ENCODE results near the gene KIF7. TPM values are rescaled to one million over a fixed set of nuclear protein-coding genes. Genes with fewer than 3 reads are reported as not detected.

KIF7 gene
- total RNA-seq, 1 experiment from 2014 or later: 1.4 TPM

- H3K9me3 Mint-ChIP-seq (ENCODE audit: low read depth, unreplicated experiment): no peaks in the 10 kb centered on the region
- H3K4me3 Mint-ChIP-seq (ENCODE audit: low read depth, unreplicated experiment): no peak overlapping the region
- CTCF ChIA-PET: interaction anchor here (0.5 kb wide), 1 partner anchor 83 kb away, joined by 3 read pairs; no protein-coding TSS in a partner anchor
- TF ChIP-seq, protein P1, sequence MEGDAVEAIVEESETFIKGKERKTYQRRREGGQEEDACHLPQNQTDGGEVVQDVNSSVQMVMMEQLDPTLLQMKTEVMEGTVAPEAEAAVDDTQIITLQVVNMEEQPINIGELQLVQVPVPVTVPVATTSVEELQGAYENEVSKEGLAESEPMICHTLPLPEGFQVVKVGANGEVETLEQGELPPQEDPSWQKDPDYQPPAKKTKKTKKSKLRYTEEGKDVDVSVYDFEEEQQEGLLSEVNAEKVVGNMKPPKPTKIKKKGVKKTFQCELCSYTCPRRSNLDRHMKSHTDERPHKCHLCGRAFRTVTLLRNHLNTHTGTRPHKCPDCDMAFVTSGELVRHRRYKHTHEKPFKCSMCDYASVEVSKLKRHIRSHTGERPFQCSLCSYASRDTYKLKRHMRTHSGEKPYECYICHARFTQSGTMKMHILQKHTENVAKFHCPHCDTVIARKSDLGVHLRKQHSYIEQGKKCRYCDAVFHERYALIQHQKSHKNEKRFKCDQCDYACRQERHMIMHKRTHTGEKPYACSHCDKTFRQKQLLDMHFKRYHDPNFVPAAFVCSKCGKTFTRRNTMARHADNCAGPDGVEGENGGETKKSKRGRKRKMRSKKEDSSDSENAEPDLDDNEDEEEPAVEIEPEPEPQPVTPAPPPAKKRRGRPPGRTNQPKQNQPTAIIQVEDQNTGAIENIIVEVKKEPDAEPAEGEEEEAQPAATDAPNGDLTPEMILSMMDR (IDR thresholded peaks at IDR 0.05; ENCODE audit: unreplicated experiment): no peak
- no peaks in the 10 kb centered on the region for H3K27me3 Mint-ChIP-seq (ENCODE audit: unreplicated experiment)
- BruUV-seq (replicated peaks): no TSS peak
- intact Hi-C loops (cut with micrococcal nuclease; ENCODE audit: unreplicated experiment): no loop called here
- H3K36me3 Mint-ChIP-seq (ENCODE audit: insufficient read depth, unreplicated experiment): no peaks in the 10 kb centered on the region
- DNase-seq: no peak
- H3K27ac Mint-ChIP-seq (ENCODE audit: unreplicated experiment): no peak overlapping the region
- peaks cover 29% of the 10 kb centered on the region for H3K4me1 Mint-ChIP-seq (ENCODE audit: low read depth, unreplicated experiment)
Measured at GRCh38 chr15:89677381-89677780, 22.1 kb upstream of the KIF7 start.

DNA sequence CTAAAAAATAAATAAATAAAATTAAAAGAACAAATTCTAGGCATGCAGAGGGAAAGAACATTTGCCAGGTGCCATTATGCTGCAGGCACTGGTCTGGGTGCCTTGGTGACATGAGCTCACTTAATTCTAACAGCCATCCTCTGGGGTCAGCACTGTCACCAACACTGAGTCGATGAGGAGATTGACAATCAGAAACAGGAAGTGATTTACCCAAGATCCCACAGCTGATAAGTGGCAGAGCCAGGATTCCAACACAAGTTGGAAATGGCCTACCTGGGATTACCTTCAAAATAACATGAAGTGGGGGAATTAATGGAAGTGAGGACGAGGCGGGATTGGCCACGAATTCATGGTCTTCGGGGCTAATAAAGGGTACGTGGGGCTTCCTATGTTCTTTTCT is 20.3 kb upstream of the KIF7 start:
- no TSS peak for BruUV-seq (replicated peaks)
- no peaks in the 10 kb centered on the region for H3K9me3 Mint-ChIP-seq (ENCODE audit: low read depth, unreplicated experiment)
- peaks cover 14% of the 10 kb centered on the region for H3K4me1 Mint-ChIP-seq (ENCODE audit: low read depth, unreplicated experiment)
- TF ChIP-seq, protein P1 (IDR thresholded peaks at IDR 0.05; ENCODE audit: unreplicated experiment): no peak
- H3K36me3 Mint-ChIP-seq (ENCODE audit: insufficient read depth, unreplicated experiment): no peaks in the 10 kb centered on the region
- DNase-seq: no peak
- peaks cover 7% of the 10 kb centered on the region for H3K27me3 Mint-ChIP-seq (ENCODE audit: unreplicated experiment)
- CTCF ChIA-PET: no interaction called here
- no peak overlapping the region for H3K27ac Mint-ChIP-seq (ENCODE audit: unreplicated experiment)
- H3K4me3 Mint-ChIP-seq (ENCODE audit: low read depth, unreplicated experiment): no peak overlapping the region
- intact Hi-C loops (cut with micrococcal nuclease; ENCODE audit: unreplicated experiment): no loop called here

- Mint-ChIP-seq H3K36me3 (ENCODE audit: insufficient read depth, unreplicated experiment) (no peaks in the 10 kb centered on the region), H3K27me3 (ENCODE audit: unreplicated experiment) (peaks cover 15% of the 10 kb centered on the region), H3K4me1 (ENCODE audit: low read depth, unreplicated experiment) (peaks cover 3% of the 10 kb centered on the region), H3K9me3 (ENCODE audit: low read depth, unreplicated experiment) (no peaks in the 10 kb centered on the region), H3K27ac (ENCODE audit: unreplicated experiment) (no peak overlapping the region), H3K4me3 (ENCODE audit: low read depth, unreplicated experiment) (no peak overlapping the region)
- TF ChIP-seq, protein P1 (IDR thresholded peaks at IDR 0.05; ENCODE audit: unreplicated experiment): no peak
- CTCF ChIA-PET: no interaction called here
- DNase-seq: no peak
- intact Hi-C loops (cut with micrococcal nuclease; ENCODE audit: unreplicated experiment): no loop called here
- no TSS peak for BruUV-seq (replicated peaks)
Measured at GRCh38 chr15:89674526-89674925, 19.3 kb upstream of the KIF7 start.

GRCh38 chr15:89673165-89673512 is 17.9 kb upstream of the KIF7 start:
- Mint-ChIP-seq H3K4me3 (ENCODE audit: low read depth, unreplicated experiment) (no peak overlapping the region), H3K9me3 (ENCODE audit: low read depth, unreplicated experiment) (no peaks in the 10 kb centered on the region), H3K36me3 (ENCODE audit: insufficient read depth, unreplicated experiment) (no peaks in the 10 kb centered on the region), H3K27me3 (ENCODE audit: unreplicated experiment) (peaks cover 15% of the 10 kb centered on the region), H3K27ac (ENCODE audit: unreplicated experiment) (no peak overlapping the region), H3K4me1 (ENCODE audit: low read depth, unreplicated experiment) (no peaks in the 10 kb centered on the region)
- TF ChIP-seq, protein P1 (IDR thresholded peaks at IDR 0.05; ENCODE audit: unreplicated experiment): no peak
- CTCF ChIA-PET: interaction anchor here (2.3 kb wide), 1 partner anchor 10 kb away, joined by 6 read pairs; no protein-coding TSS in a partner anchor
- BruUV-seq (replicated peaks): no TSS peak
- DNase-seq: no peak
- intact Hi-C loops (cut with micrococcal nuclease; ENCODE audit: unreplicated experiment): no loop called here
